ENCODE measurements around the gene RILPL2.
"Not testable (repeated sequence)": the region's sequence is repeated elsewhere in the genome, so short reads cannot be mapped to it uniquely, and the experiment has no call there.

The RILPL2 gene

GRCh38 chr12:123379391-123379790 lies 57.1 kb downstream of the RILPL2 start:
- Histone ChIP-seq H2AFZ (ENCODE audit: low read length, unreplicated experiment) (no peak overlapping the region), H3K4me1 (ENCODE audit: control insufficient read depth, insufficient read depth, low read length, unreplicated experiment) (no peaks in the 10 kb centered on the region), H3K36me3 (ENCODE audit: insufficient read depth, low read length) (no peaks in the 10 kb centered on the region), H3K4me3 (ENCODE audit: low read depth, low read length) (no peak overlapping the region), H3K79me2 (ENCODE audit: control insufficient read depth, insufficient read depth, low read length, unreplicated experiment) (peaks cover 2% of the 10 kb centered on the region), H3K27ac (ENCODE audit: low read depth, low read length) (no peak overlapping the region), H3K27me3 (ENCODE audit: insufficient read depth, low read length) (no peaks in the 10 kb centered on the region)

- not testable (repeated sequence) for H3K27ac ChIP-seq (ENCODE audit: low read depth, low read length); H3K4me1 ChIP-seq (ENCODE audit: control insufficient read depth, insufficient read depth, low read length, unreplicated experiment); H3K79me2 ChIP-seq (ENCODE audit: control insufficient read depth, insufficient read depth, low read length, unreplicated experiment); H3K4me3 ChIP-seq (ENCODE audit: low read depth, low read length); H2AFZ ChIP-seq (ENCODE audit: low read length, unreplicated experiment); H3K36me3 ChIP-seq (ENCODE audit: insufficient read depth, low read length); H3K27me3 ChIP-seq (ENCODE audit: insufficient read depth, low read length)
Observed at GRCh38 chr12:123372415-123372814, 64.1 kb downstream of the RILPL2 start.

DNA sequence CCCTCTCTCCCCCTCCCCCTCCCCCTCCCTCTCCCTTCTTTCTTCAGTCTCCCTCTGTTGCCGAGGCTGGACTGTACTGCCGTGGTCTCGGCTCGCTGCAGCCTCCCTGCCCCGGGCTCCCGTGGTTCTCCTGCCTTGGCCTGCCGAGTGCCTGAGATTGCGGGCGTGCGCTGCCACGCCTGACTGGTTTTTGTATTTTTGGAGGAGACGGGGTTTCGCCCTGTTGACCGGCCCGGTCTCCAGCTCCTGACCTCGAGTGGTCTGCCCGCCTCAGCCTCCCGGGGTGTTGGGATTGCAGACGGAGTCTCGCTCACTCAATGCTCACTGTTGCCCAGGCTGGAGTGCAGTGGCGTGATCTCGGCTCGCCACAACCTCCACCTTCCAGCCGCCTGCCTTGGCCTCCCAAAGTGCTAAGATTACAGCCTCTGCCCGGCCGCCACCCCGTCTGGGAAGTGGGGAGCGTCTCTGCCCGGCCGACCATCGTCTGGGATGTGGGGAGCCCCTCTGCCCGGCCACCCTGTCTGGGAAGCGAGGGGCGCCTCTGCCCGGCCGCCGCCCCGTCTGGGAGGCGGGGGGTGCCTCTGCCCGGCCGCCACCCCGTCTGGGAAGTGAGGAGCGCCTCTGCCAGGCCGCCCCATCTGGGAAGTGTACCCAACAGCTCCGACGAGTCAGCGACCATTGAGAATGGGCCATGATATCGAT lies 64.7 kb downstream of the RILPL2 start:
- H3K4me1 ChIP-seq (ENCODE audit: control insufficient read depth, insufficient read depth, low read length, unreplicated experiment); H3K36me3 ChIP-seq (ENCODE audit: insufficient read depth, low read length); H3K4me3 ChIP-seq (ENCODE audit: low read depth, low read length); H3K27me3 ChIP-seq (ENCODE audit: insufficient read depth, low read length); H3K27ac ChIP-seq (ENCODE audit: low read depth, low read length); H3K79me2 ChIP-seq (ENCODE audit: control insufficient read depth, insufficient read depth, low read length, unreplicated experiment); H2AFZ ChIP-seq (ENCODE audit: low read length, unreplicated experiment): not testable (repeated sequence)

- Histone ChIP-seq H3K79me2 (ENCODE audit: control insufficient read depth, insufficient read depth, low read length, unreplicated experiment) (peaks cover 4% of the 10 kb centered on the region), H3K27me3 (ENCODE audit: insufficient read depth, low read length) (no peaks in the 10 kb centered on the region), H3K4me3 (ENCODE audit: low read depth, low read length) (no peak overlapping the region), H3K27ac (ENCODE audit: low read depth, low read length) (no peak overlapping the region), H2AFZ (ENCODE audit: low read length, unreplicated experiment) (no peak overlapping the region), H3K36me3 (ENCODE audit: insufficient read depth, low read length) (no peaks in the 10 kb centered on the region), H3K4me1 (ENCODE audit: control insufficient read depth, insufficient read depth, low read length, unreplicated experiment) (no peaks in the 10 kb centered on the region)
Observed at GRCh38 chr12:123369229-123369628, 67.3 kb downstream of the RILPL2 start.

GRCh38 chr12:123368431-123368830 lies 68.1 kb downstream of the RILPL2 start:
- H3K27me3 ChIP-seq (ENCODE audit: insufficient read depth, low read length); H3K4me1 ChIP-seq (ENCODE audit: control insufficient read depth, insufficient read depth, low read length, unreplicated experiment); H3K36me3 ChIP-seq (ENCODE audit: insufficient read depth, low read length); H2AFZ ChIP-seq (ENCODE audit: low read length, unreplicated experiment); H3K27ac ChIP-seq (ENCODE audit: low read depth, low read length); H3K4me3 ChIP-seq (ENCODE audit: low read depth, low read length): not testable (repeated sequence)
- H3K79me2 ChIP-seq (ENCODE audit: control insufficient read depth, insufficient read depth, low read length, unreplicated experiment) = peaks cover 12% of the 10 kb centered on the region

DNA sequence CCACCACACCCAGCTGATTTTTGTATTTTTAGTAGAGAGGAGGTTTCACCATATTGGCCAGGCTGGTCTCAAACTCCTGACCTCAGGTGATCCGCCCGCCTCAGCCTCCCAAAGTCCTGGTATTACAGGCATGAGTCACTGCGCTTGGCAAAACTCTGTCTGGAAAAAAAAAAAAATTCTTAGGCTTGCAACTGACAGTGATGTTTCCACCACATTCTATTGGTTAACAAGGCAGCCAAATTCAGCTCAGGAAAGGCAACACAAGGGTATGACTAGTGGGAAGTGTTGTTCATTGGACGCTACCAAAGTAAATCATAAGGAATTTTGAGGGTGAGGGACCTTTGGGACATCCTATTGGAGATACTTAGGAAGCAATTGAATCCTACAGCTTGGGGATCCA lies 69.0 kb downstream of the RILPL2 start:
- peaks cover 5% of the 10 kb centered on the region for H3K4me1 ChIP-seq (ENCODE audit: control insufficient read depth, insufficient read depth, low read length, unreplicated experiment)
- no peak overlapping the region for H2AFZ ChIP-seq (ENCODE audit: low read length, unreplicated experiment)
- no peaks in the 10 kb centered on the region for H3K27me3 ChIP-seq (ENCODE audit: insufficient read depth, low read length)
- no peak overlapping the region for H3K27ac ChIP-seq (ENCODE audit: low read depth, low read length)
- peaks cover 21% of the 10 kb centered on the region for H3K79me2 ChIP-seq (ENCODE audit: control insufficient read depth, insufficient read depth, low read length, unreplicated experiment)
- no peak overlapping the region for H3K4me3 ChIP-seq (ENCODE audit: low read depth, low read length)
- H3K36me3 ChIP-seq (ENCODE audit: insufficient read depth, low read length) = no peaks in the 10 kb centered on the region

Measured in ACC112 (cell line).